NT2/D1 (cell line): ENCODE measurements around the gene HSPA4.

Source experiments
- SUZ12 ChIP-seq: IDR thresholded peaks from 2 replicates; pipeline ENCODE4 v1.6.1; 2011; ENCODE audit not compliant: insufficient read length, insufficient read depth; ENCODE audit errors: extremely low read depth
- YY1 ChIP-seq: IDR thresholded peaks from 2 replicates; pipeline ENCODE4 v1.6.1; 2011; ENCODE audit not compliant: insufficient read length, insufficient read depth

DNA sequence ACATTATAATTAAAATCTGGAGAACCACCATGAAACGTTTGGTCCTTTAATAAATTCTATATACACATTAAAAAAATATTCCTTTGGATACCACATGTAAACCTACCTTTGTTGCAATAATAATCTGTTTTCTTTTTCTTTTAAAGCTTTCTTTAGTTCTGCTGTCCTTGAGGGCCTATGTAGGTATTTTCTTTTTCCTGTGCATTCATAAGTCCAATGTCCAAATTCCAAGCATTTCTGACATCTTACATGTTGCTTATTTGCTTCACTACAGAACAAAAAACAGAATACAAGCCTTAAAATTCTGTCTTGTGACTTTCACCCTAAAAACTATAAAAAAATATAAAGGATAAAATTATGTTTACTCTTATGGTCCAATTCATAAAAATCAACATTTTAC, 45.2 kb upstream of the HSPA4 start:
- TF ChIP-seq YY1 (no peak), SUZ12 (no peak)
